CD4-positive, alpha-beta T cell (primary cell): ENCODE data around the gene WDR64. TPM values are rescaled to one million over a fixed set of nuclear protein-coding genes. Genes with fewer than 3 reads are reported as not detected.

Source experiments
- ATAC-seq: fragments of 200-7000 bp; cut with Tn5 transposase; one replicate; pipeline ENCODE4 v1.10.0; 2022; ENCODE audit warnings: mild to moderate bottlenecking; ENCODE audit not compliant: poor library complexity
- CTCF ChIA-PET: fragments of 350-600 bp; sonication (Branson Sonifier 250); formaldehyde crosslinking; loops from one replicate; lab custom pipeline; 2021; ENCODE audit warnings: antibody characterized with exemption, inconsistent platforms; lab: Charles Lee
- POLR2A ChIA-PET: fragments of 350-600 bp; sonication (Branson Sonifier 250); formaldehyde crosslinking; loops from one replicate; lab custom pipeline; 2021; ENCODE audit warnings: antibody characterized with exemption, inconsistent platforms; lab: Charles Lee
- DNase-seq, 14 experiments: peaks; one replicate each; pipeline ENCODE4 v3.0.0-alpha.2; 2013 to 2020; ENCODE audit warnings: mixed read lengths in 2 of 14
- H3K27ac ChIP-seq, 2 donors: one replicate each; pipeline versions ENCODE4 v1.5.1 to v1.7.0; 2013; ENCODE audit warnings: low read length in 2 of 2, low read depth in 1 of 2, mild to moderate bottlenecking in 1 of 2
- H3K27me3 ChIP-seq, 2 experiments: 1 replicate in 1 of 2; 2 replicates in 1 of 2; pipeline versions ENCODE4 v1.6.1 to v1.7.0; 2013; ENCODE audit warnings: low read length in 2 of 2, control low read depth in 1 of 2, mild to moderate bottlenecking in 1 of 2, moderate library complexity in 1 of 2; ENCODE audit not compliant: insufficient read depth in 2 of 2, control insufficient read depth in 1 of 2
- H3K36me3 ChIP-seq: one replicate; pipeline ENCODE4 v1.6.1; 2013; ENCODE audit warnings: low read length, control low read depth; ENCODE audit not compliant: insufficient read depth
- H3K4me1 ChIP-seq: one replicate; pipeline ENCODE4 v1.6.1; 2013; ENCODE audit warnings: low read length, control low read depth; ENCODE audit not compliant: insufficient read depth
- H3K4me3 ChIP-seq: one replicate; pipeline ENCODE4 v1.5.1; 2013; ENCODE audit warnings: mild to moderate bottlenecking, low read length, moderate library complexity
- H3K9me3 ChIP-seq, 2 experiments: 1 replicate in 1 of 2; 2 replicates in 1 of 2; pipeline versions ENCODE4 v1.6.1 to v1.7.0; 2013; ENCODE audit warnings: low read length in 2 of 2, mild to moderate bottlenecking in 2 of 2, control low read depth in 1 of 2, moderate library complexity in 1 of 2; ENCODE audit not compliant: control insufficient read depth in 1 of 2, insufficient read depth in 1 of 2
- H3K27ac Mint-ChIP-seq: one replicate; pipeline ENCODE4 v1.8.0; 2020; ENCODE audit warnings: mixed read lengths
- H3K27me3 Mint-ChIP-seq: one replicate; pipeline ENCODE4 v1.8.0; 2021; ENCODE audit warnings: mixed read lengths
- H3K36me3 Mint-ChIP-seq: one replicate; pipeline ENCODE4 v1.8.0; 2021; ENCODE audit warnings: low read depth, mixed read lengths
- H3K4me1 Mint-ChIP-seq: one replicate; pipeline ENCODE4 v1.8.0; 2021; ENCODE audit warnings: low read depth, mixed read lengths
- H3K4me3 Mint-ChIP-seq: one replicate; pipeline ENCODE4 v1.8.0; 2020; ENCODE audit warnings: mild to moderate bottlenecking, mixed read lengths
- H3K9me3 Mint-ChIP-seq: one replicate; pipeline ENCODE4 v1.8.0; 2020; ENCODE audit warnings: mixed read lengths
- CTCF ChIP-seq: fragments of 200-600 bp; IDR thresholded peaks from one replicate; pipeline ENCODE4 v1.8.0; 2022; ENCODE audit warnings: antibody characterized with exemption, mild to moderate bottlenecking
- intact Hi-C, 2 experiments: fragments of 100-400 bp; cut with DNase I in 1 of 2; cut with micrococcal nuclease in 1 of 2; formaldehyde crosslinking; loops; one replicate each; pipeline versions ENCODE4 v1.15.1 to v1.9.0; 2023 to 2025; cut with DNase I, micrococcal nuclease
- total RNA-seq, 174 experiments: library from RNA in 2 of 174; stranded (reverse) in 2 of 174; gene quantifications; one replicate each; pipeline ENCODE4 v1.2.3 and lab custom pipeline; 2021 to 2026

The WDR64 gene
- total RNA-seq, 2 experiments from 2014 or later: 0.67 TPM; not detected in 1

- ChIA-PET POLR2A (interaction anchor here (1.2 to 2.9 kb wide), 2 partner anchors 14 to 93 kb away, joined by 4 to 23 read pairs; partner anchors contain the start of gene FH), CTCF (interaction anchor here (2.4 kb wide), 1 partner anchor 15 kb away, joined by 24 read pairs; no protein-coding TSS in a partner anchor)
- intact Hi-C loops: loop anchor here (5.0 to 10.0 kb wide), 7 partner anchors 81 to 1714 kb away; partner anchors contain the start of genes EXO1 (in 1 of the 2), KMO (in 1 of the 2) and MAP1LC3C (in 1 of the 2)
- H3K4me3 ChIP-seq: no peak overlapping the region
- Mint-ChIP-seq H3K4me3 (no peak overlapping the region), H3K27ac (no peak overlapping the region), H3K36me3 (no peaks in the 10 kb centered on the region), H3K4me1 (no peaks in the 10 kb centered on the region), H3K9me3 (no peaks in the 10 kb centered on the region), H3K27me3 (no peaks in the 10 kb centered on the region)
- H3K36me3 ChIP-seq: no peaks in the 10 kb centered on the region
- no peaks in the 10 kb centered on the region for H3K9me3 ChIP-seq
- ATAC-seq (no peak), DNase-seq (peak in 2 of 14 experiments; percentile 55 to 64)
- no peaks in the 10 kb centered on the region for H3K27me3 ChIP-seq
- no peak overlapping the region for H3K27ac ChIP-seq
- no peaks in the 10 kb centered on the region for H3K4me1 ChIP-seq
- no peak for TF ChIP-seq CTCF
These were observed 39.3 kb upstream of the WDR64 start for GRCh38 chr1:241612533-241613477.

- ATAC-seq: no peak
- intact Hi-C loops: loop anchor here (5.0 to 10.0 kb wide), 7 partner anchors 82 to 1713 kb away; partner anchors contain the start of genes EXO1 (in 1 of the 2), KMO (in 1 of the 2) and MAP1LC3C (in 1 of the 2)
These were observed 37.9 kb upstream of the WDR64 start for GRCh38 chr1:241614144-241614543.

More at GRCh38 chr1:241614144-241614543, 37.9 kb upstream of the WDR64 start:
- Histone ChIP-seq H3K4me1 (no peaks in the 10 kb centered on the region), H3K9me3 (no peaks in the 10 kb centered on the region), H3K4me3 (no peak overlapping the region), H3K27me3 (no peaks in the 10 kb centered on the region), H3K27ac (no peak overlapping the region), H3K36me3 (no peaks in the 10 kb centered on the region)
- no peaks in the 10 kb centered on the region for H3K9me3 Mint-ChIP-seq
- ChIA-PET POLR2A (interaction anchor here (1.2 kb wide), 1 partner anchor 13 kb away, joined by 3 read pairs; no protein-coding TSS in a partner anchor), CTCF (interaction anchor here (1.4 kb wide), 1 partner anchor 13 kb away, joined by 4 read pairs; no protein-coding TSS in a partner anchor)
- no peak overlapping the region for H3K4me3 Mint-ChIP-seq
- H3K4me1 Mint-ChIP-seq: no peaks in the 10 kb centered on the region
- TF ChIP-seq CTCF: no peak
- no peaks in the 10 kb centered on the region for H3K27me3 Mint-ChIP-seq
- H3K27ac Mint-ChIP-seq: no peak overlapping the region
- no peak for DNase-seq
- H3K36me3 Mint-ChIP-seq: no peaks in the 10 kb centered on the region
